Activated CD8-positive, alpha-beta memory T cell treated with anti-CD3 and anti-CD28 coated beads for 24 hours (primary cell): ENCODE measurements around the gene NAMPT.
"Not testable (repeated sequence)": the region's sequence is repeated elsewhere in the genome, so short reads cannot be mapped to it uniquely, and the experiment has no call there.

Source experiments
- DNase-seq: peaks from one replicate; pipeline ENCODE4 v3.0.0-alpha.2; 2020

NAMPT gene

DNA sequence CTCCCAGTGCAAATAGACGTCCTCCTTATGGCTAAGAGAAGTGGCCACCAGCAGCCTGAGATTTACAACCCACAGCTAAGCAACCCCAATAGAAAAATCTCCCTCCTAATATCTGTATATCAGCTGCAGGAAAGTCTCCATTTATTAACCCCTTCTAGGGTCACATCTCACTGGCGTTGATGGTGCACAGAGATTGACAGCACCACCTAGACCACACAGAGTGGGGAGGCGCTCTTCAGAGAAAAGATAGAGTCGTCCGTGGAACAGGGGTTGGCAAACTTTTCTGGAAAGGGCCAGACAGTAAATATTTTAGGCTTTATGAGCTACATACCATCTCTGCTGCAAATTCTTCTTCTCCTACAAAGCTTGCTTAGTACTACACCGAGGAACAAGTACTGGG is 60.0 kb downstream of the NAMPT start:
- DNase-seq, result no peak

- no peak for DNase-seq
These were observed 61.6 kb downstream of the NAMPT start for GRCh38 chr7:106223156-106223555.

DNA sequence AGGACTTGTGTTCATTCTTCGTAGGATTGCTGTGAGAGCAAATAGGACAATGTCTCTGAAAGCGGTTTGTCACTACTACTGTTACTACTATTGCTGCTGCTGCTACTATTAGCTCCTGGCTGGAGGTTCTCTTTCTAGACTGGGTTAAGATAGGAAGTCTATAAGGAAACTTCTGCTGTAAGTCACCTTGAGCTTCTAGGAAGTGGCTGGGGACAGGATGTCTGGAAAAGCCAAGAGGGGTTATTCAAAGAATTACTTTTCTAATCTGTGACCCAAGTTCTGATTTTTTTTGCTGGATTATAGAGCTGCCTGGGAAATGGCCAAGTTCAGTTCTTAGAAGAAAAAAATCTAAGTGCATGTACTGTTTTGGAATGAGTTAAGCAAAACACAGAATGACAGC is 62.2 kb downstream of the NAMPT start:
- DNase-seq, result no peak

DNA sequence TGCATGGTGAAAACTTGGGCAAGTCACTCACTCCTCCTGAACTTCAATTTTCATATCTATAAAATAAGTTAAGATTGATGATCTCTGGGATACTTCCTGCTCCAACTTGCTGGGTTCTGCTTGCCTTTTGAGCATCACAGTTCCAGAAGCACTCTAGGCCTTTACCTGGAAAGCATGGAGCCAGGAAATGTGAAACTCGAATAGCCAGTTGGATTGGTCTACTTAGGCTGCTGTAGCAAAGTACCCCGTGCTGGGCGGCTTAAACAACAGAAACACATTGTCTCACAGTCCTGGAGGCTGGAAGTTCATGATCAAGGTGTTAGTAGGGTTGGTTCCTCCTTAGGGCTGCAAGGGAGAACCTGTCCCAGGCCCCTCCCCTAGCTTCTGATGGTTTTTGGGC is 64.5 kb downstream of the NAMPT start:
- DNase-seq, result no peak

- DNase-seq, result no peak
These were observed 65.6 kb downstream of the NAMPT start for GRCh38 chr7:106219170-106219569.

- no peak for DNase-seq
These were observed 66.2 kb downstream of the NAMPT start for GRCh38 chr7:106218546-106218945.

DNA sequence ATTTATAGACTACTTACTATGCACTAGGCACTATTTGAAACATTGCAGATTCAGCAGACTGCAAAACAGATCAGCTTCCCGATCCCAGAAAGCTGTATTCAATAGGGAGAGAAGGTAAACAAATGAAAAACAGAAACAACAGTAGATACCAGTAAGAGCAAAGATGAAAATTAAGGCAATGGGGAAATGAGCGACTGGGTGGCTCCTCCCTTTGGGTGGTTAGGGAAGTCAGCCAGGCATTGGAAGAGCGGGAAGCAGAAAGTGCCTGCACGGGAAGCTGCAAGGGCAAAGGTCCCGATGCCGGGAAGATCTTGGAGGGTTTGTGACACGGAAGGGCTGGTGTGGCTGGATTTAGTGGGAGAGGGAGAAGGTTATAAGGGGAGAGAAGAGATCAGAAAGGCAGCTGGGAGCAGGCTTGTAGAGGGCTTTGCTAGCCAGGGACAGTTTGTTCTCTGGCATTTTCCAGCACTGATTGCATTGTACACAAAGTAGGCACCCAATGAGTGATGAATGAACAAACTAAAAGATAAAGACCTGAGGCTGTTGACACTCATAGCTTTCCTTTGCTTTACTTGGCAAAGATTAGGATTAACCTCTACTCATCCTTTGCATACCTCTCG is 67.8 kb downstream of the NAMPT start:
- no peak for DNase-seq

GRCh38 chr7:106216517-106216922 is 68.3 kb downstream of the NAMPT start:
- no peak for DNase-seq

DNA sequence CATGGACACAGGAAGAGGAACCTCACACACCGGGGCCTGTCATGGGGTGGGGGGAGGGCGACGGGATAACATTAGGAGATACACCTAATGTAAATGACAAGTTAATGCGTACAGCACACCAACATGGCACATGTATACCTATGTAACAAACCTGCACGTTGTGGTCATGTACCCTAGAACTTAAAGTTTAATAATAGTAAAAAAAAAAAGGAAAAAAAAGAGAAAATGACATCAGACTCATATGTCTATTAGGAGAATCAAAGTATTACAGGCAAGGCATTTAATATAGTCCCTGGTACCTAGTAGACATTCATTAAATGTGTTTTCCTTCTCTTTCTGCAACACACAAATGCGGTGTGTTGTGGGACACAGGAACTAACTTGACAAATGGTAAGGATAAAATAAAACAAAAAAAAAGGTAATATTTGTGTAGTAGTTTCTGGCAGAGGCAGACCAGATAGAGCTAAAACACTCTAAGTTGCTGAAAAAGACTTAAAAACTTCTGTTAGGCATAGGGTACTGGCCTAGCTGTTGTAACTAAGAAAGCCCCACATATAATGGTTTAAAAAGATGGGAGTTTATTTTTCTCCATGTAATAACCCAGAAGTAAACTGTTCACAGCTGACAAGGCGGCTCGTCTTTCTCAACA is 68.8 kb downstream of the NAMPT start:
- no peak for DNase-seq

DNA sequence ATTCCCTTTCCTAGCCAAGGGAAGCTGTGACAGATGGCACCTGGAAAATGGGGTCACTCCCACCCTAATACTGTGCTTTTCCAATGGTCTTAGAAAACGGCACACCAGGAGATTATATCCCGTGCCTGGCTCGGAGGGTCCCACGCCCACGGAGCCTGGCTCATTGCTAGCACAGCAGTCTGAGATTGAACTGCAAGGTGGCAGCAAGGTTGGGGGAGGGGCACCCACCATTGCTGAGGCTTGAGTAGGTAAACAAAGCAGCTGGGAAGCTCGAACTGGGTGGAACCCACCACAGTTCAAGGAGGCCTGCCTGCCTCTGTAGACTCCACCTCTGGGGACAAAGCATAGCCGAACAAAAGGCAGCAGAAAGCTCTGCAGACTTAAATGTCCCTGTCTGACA is 75.8 kb downstream of the NAMPT start:
- DNase-seq, result not testable (repeated sequence)

DNA sequence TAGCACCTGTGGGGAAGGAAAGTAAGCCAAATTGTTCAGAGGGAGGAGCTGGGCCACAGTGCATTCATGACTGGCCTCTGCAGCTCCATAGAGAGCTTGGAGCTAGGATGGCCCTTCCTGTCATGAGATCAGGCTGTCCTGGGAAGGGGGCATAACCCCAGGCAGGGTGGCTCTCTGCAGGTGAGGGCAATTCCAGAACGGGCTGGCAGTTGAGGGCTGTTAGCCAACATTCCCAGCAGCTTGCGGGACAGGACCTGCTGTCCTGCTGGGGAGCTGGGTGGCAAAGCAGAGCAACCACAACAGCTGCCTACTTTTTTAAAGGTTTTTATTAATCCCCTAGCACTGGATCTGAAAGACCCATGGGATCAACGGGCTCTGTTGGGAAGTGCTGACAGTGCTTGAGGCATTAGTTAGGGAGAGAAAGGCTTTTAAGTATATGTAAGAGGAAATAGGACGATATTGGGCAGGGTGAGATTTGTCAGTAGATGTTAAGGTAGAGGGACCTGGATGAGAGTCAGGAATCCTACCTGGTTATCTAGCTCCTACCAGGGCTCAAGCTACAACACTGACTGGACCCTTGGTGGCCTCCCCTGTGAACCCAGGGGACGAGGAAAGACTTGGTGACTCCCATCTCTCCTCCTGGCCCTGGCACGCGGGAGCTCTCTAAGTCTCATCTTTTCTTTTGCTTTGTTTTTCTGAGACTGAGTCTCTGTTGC is 77.8 kb downstream of the NAMPT start:
- DNase-seq, result no peak

DNA sequence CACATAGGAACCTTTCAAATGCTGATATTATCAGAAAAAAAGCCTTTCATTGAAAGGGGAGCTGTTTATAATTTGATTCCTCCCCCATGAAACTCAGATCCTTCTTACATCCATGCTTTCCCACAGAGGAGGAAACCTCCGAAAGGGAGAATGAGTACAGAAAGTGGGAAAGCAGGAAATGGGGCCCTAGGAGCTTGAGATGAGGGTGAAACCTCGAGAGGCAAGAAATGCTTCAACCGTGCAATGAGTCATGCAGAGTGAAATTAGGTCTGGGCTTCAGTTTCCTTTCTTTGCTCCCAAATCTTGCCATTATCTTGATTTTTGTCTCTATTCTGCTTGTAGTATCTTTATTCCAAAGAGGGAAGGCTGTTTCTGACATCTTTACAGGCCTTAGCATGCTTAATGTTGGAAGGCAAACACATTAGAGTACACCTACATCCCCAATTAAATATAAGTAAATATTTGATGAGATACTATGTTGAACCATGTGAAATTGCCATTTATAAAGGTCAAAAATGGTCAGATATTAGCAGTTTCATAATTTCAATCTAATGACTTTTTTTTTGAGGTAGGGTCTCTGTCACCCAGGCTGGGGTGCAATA is 79.1 kb downstream of the NAMPT start:
- DNase-seq, result no peak

- no peak for DNase-seq
These were observed 81.3 kb downstream of the NAMPT start for GRCh38 chr7:106203473-106203872.

DNA sequence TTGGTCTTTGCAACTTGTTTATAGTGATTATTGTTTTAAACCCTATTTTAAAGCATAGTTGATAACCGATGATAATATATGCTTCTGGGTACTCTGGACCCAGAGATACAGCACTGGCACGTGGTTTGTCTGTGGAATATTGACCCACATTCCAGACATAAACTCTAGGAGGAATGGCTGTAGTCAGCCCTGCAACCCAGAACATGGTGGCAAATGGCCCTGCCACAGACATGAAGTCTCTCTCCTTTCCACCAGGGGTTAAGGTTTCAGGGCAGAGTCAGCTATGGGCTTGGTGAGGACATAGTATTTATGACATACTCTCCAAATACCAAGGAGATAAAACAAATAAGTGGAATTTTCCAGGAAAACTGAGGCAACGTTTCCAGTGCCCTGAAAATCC is 83.6 kb downstream of the NAMPT start:
- DNase-seq, result no peak

DNA sequence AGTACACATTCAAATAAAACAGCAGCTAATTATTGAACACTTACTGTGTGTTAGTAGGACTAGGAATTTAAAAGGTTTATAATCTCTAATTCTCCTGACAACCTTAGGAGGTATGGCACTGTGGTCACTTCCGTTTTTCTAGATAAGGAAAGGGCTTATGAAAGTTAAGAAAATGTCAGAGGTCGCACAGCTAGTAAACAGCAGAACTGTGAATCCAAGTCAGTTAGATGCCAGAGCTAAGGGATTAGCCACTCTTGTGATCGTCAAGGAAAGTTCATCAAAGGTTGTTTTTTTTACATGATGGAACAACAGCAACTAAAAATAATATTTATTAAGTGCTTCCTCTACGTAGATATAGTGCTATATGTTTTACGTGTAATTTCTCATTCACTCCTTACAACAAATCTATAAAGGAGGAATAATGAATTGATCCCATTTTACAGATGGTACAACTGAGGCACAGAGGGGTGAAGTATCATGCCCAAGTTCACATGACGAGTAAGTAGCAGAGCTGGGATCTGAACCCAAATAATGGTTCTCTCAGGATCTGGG is 84.9 kb downstream of the NAMPT start:
- DNase-seq, result no peak

GRCh38 chr7:106199024-106199423 is 85.8 kb downstream of the NAMPT start:
- DNase-seq, result no peak
